Ovary (tissue), 3 donors: Measurements from ENCODE around the gene VPS8.

ENCODE experiments used
- CTCF ChIP-seq, 3 donors: fragments of 450-650 bp in 2 of 3; fragments of 200-600 bp in 1 of 3; IDR thresholded peaks; one replicate each; pipeline versions ENCODE4 v1.5.1 to v1.8.0; 2016 to 2022; ENCODE audit warnings: antibody characterized with exemption in 3 of 3, mild to moderate bottlenecking in 1 of 3
- POLR2A ChIP-seq: fragments of 450-650 bp; IDR thresholded peaks from one replicate; pipeline ENCODE4 v1.6.1; 2017; ENCODE audit warnings: antibody characterized with exemption, mild to moderate bottlenecking, moderate library complexity
- donor health status: DM: no; HTN: no; CAD: no.

GRCh38 chr3:184827572-184827971 is 15.6 kb downstream of the VPS8 start:
- TF ChIP-seq CTCF (IDR thresholded peaks at IDR 0.05) (no peak), POLR2A (no peak)
